KG1 (cell line): ENCODE data around the gene EEA1.

Source experiments
- DNase-seq: peaks from one replicate; lab custom pipeline; 2025; lab: John Stamatoyannopoulos, UW

Gene EEA1

DNA sequence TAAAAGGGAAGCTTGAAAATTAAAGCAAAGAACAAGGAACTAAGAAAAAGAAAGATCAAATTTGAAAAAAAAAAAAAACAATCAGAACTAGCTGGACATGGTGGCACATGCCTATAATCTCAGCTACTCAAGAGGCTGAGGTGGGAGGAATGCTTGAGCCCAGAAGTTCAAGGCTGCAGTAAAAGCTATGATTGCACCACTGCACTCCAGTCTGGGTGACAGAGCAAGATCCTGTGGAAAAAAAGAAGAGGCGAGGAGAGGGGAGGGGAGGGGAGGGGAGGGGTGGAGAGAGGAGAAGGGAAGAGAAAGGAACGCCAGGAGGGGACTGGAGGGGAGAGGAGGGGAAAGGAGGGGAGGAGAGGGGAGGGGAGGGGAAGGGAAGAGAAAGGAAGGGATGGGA is 43.0 kb downstream of the EEA1 start:
- no peak for DNase-seq

DNA sequence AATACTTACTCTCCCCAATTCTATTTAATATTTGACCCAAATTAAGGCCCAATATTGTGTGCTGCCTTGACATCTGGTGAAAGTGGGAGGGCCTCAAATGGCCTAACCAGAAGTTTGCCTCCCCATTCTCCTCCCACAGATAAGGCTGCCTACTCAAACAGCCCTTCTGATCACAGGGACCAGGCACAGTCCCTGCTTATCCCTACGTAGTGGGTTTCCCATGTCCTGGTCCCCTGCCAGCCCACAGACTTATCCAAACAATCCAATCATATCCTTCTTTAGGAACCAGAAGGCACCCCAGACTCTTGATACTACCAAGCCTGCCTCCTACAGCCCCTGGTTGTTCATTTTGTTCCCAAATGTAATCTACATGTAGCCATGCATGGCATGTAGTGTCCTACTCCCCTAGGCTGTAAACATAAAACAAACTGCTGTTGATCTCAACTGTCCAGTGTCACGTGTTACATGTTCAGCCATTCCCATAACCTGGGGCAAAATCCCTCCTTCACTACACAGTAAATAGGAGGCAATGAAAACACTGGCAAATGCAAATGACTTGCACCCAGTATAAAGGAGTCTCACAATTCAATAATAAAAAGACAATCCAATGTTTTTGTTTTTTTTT is 49.3 kb downstream of the EEA1 start:
- no peak for DNase-seq

DNA sequence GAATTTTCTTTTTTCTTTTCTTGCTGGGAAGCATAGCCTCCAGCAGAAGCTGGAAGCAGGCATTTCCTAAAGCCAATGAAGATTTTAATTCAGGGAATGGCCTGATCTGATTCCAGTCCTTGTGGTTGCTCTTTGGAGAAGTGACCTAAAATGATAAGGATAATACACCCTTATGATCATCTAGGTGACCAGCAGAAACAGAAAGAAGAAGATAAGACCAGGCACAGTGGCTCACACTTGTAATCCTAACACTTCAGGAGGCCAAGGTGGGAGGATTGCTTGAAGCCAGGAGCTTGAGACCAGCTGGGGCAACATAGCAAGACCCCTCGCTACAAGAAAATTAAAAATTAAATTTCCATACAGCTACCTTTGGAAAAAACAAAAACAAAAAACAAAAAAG is 51.2 kb downstream of the EEA1 start:
- no peak for DNase-seq

DNA sequence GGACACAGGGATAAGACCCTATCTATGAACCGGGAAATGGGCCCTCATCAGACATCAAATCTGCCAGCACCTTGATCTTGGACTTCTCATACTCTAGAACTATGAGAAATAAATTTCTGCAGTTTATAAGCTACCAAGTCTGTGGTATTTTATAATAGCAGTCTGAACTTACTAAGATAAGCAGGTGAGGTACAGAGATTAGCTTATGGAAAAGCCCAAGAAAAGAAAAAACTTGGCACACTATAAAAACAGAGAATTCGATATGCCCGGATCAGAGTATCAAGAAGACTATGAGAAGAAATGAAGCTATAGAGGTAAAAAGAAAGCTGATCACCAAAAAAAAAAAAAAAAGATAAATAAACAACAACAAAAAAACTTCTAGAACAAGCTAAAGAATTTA is 52.6 kb downstream of the EEA1 start:
- no peak for DNase-seq

DNA sequence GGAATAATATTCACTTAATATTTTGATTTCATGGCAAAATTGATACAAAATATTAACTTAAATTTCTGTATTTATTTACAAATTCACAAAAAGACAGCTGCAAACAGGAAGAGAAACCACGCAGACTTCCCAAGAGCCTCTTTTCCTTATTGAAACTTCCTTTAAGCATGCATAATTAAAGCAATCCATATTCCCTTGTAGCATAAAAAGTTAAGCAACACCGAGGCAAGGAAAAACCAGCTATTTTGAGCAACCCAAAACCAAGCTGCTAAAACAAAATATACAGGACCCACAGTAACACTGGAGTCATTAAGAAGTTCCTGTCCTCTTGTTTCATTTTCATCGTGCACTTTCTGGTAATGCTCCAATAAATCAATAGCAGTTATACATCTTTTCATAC is 58.0 kb downstream of the EEA1 start:
- DNase-seq = no peak

DNA sequence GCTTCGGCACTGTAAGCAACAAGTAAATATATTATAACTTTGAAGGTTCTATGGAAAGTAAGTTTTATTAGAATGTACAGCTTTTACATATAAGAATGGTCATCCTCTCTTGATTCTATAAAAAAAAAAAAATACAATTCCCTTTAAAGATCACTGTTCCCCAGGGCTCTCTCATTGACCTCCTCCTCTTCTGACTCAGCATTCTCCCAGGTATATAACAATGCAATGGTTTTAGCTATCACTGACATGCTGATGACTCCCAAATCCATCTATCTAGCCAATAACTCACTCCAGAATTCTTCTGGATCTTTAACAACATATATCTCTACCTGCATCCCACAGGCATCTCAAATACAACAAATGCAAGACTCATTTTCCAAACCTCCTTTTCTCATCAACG is 62.7 kb downstream of the EEA1 start:
- DNase-seq = no peak

DNA sequence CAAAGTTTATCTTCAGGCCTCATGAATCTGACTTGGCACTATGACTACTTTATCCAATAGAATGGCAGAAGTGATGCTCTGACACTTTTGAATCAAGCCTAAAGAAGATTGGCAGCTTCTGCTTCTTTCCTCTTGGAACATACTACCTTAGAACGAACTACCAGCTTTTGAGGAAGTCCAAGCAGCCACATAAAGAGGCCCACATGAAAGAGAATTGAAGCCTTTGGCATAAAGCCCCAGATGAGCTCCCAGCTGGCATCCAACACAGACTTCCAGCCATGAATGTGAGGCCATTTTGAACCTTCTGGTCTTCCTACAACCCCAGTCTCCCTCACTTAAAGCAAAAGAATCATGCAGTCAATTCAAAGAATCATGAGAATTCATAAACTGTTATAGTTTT is 65.8 kb downstream of the EEA1 start:
- no peak for DNase-seq

DNA sequence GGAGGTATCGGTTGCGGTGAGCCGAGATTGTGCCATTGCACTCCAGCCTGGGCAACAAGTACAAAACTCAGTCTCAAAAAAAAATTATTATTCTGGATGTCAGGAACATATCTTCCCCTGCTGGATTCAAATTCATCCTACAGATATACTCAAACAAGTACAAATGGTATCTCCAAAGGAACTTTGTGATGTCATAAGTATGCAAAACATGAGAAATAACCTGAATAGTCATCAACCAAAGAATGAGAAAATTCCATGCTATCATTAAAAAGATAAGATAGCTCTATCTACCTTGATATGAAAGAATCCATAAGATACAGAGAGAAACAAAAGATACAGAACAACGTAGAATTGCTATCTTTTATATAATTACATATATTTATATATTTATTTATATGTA is 67.7 kb downstream of the EEA1 start:
- no peak for DNase-seq

DNA sequence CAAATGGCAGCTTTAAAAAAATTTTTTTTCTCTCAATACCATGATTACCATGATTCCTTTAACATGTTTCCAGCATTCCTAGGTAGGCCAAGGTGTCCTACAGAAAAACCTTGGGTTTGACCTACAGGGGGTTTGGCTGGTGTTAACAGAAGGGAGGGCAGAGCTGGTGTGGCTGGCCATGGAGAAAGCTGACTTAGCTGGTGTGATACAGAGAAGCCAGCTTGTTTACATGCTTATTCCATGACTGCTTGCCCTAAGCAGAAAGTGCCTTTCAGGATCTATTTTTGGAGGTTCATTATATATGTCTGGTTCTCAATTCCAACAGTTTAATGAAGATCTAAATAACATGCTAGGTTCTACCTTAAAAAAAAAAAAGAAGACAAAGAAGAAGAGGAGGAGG is 68.6 kb downstream of the EEA1 start:
- no peak for DNase-seq

DNA sequence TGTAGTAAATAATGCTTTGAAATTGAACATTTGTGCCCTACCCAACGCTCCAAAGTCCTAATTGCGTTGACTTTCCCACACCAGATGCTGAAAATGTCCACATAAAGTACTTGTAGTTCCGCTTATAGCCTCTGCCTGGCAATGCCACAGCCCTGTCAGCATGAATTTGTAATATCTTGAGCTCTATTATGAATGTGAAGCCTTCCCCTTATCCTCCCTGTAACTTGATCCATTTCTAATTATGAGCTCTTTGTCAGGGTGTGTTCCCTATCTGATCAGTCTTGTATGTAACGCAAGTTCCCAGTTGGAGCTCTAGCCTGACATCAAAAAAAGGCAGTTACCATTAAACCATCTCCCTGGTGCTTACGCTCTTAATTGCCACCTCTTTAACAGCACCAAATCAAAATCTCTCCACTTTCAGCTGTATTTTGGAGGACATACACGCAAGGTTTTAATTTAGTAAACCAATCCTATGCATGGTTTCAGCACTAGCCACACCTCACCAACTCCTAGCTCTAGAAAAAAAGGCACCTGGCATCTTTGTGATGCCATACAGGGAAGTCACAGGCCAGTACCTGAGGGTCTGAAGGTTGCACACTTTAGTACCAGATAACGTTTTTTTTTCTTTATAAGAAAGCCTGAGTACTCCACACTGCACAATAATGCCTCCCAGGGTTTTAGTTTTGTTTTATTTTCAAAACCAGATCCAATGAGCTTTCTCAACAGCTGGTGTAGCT is 69.3 kb downstream of the EEA1 start:
- DNase-seq = no peak

DNA sequence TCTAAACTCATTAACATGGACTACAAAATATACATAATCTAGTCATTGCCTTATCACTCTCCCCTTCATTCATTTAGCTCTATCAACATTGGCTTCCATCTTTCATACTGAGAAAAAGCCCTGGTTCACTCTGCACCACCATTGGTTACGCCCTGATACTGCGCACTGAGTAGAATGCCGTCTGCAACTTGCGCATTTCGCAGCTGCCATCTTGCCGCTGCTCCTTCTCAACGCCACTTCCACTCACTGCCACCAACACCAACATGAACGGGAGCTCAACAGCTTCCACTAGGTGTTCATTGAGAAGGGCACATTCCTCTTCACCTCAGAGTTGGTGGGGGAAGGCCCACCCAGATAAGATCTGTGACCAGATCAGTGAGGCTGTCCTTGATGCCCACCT is 71.3 kb downstream of the EEA1 start:
- DNase-seq = no peak

DNA sequence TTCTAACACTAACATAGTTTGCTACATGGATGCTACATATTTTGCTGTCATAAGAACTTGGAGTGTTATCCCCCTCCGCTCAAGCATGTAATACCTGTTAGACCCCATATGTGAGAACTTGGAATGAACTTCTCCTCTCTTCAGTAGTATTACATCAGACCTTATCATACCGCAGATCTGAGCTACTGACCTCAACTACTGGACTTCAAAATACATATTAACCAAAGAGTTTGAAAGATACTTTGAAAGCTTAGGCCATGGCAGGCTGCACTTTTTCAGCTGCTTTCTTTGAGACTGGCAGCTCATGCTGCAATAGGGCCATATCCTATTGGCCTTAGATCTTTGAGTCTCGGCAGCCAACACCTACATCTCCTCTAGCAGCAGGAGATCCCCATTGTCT is 74.8 kb downstream of the EEA1 start:
- no peak for DNase-seq

DNA sequence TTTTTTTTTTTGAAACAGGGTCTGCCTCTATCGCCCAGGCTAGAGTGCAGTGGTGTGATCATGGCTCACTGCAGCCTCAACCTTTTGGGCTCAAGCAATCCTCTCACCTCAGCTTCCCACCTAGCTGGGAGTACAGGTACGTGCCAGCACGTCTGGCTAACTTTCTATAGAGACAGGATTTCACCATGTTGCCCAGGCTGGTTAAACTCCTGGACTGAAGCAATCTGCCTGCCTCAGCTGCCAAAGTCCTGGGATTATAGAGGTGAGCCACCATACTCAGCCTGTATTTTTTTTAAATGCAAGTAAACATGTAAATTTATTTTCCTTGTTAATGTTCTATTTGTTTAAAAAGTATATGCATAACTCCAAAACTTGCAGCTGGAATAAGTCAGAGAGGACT is 80.4 kb downstream of the EEA1 start:
- no peak for DNase-seq

DNA sequence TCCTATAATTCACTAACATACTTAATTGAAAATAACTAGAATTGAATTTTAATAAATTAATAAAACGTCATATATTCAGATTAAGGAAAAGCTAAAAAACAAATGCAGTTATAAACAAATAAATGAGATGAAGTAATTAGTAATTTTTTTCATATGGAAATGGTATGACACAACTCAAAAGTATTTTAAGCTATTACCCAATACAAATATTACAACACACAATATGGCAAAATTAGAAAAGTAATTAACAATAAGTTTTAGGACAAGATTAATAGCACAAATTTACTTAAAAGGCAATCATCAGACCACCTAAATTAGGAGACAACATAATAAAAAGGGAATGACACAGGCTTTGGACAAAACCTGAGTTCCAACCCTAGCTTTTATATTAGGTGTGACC is 81.7 kb downstream of the EEA1 start:
- no peak for DNase-seq

DNA sequence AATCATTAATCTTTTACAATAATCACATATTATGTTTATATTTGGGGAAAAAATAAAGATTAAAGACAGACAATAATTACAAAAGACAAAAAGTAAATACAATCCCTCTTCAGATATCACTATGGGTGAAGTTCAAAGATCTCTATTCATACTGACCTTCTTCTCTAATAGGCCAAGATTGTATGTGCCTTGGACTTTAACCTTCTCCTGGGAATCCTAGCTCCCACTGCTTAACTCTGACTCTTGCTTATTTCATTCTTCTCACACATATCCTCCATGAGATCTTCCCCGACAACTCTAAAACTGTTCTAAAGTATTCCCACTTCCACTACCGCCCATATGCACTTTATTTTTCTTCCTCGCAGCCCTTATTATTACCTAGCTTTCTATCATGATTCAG is 83.8 kb downstream of the EEA1 start:
- no peak for DNase-seq

DNA sequence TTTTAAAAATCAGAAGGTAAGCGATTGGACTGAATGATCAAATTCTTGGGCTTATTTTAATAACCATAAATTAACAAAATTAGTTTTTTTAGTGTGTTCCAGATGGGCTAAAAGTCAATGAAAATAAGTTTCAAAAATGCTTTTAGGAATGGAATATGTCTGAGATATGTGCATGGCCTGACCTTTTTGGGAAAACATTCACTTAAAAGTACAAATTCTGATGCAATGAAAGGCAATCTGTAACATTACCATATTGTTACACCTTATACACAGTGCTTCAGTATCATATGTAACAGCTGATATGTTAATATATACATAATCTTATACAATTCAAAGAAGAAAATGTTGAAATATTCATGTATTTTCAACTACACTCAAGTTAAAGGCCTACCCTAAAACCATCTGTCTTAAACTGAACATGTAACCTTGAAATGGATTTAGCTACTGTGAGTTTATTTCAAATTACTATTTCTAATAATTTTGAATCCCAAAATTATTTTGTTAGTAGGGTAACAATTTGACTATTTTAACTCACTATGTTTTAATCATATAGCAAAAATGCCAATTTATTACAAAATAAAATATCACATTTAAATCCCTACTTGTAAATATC is 84.8 kb downstream of the EEA1 start:
- DNase-seq = no peak

DNA sequence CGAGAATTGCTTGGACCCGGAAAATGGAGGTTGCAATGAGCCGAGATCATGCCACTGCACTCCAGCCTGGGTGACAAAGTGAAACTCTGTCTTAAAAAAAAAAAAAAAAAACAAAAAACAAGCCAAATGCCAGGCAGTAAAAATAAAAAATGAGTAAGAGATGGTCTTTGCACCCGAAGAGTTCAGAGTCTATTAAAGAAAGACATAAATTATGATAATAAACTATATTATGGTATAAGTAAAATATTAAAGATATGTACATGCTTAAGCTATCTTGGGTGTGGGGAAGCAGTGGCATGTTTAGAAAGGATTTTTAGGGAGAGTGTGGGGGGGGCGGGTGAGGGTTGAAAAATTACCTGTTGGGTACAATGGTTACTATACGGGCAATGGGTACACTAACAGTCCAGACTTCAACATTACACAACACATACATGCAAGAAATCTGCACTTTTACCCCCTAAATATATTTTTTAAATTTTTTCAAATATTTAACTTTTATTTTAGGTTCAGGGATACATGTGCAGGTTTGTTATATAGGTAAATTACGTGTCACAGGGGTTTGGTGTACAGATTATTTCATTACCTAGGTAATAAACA is 99.3 kb downstream of the EEA1 start:
- no peak for DNase-seq

DNA sequence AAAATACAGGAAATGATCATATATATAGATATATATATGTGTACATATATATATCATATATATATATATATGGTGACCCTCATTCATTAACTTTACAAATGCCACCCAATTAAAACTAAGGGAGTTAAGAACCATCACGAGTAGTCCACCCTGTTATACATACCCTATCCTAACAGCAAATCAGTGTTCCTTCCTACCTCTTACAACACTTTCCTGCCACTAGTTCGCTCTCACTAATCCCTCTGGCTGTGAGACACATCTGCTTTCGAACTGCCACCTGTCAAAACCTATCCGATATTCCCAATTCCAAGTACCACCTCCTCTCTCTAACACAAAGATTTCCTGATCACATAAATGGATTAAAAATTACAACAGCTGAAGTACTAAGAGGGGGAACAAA is 100.5 kb downstream of the EEA1 start:
- DNase-seq = no peak

DNA sequence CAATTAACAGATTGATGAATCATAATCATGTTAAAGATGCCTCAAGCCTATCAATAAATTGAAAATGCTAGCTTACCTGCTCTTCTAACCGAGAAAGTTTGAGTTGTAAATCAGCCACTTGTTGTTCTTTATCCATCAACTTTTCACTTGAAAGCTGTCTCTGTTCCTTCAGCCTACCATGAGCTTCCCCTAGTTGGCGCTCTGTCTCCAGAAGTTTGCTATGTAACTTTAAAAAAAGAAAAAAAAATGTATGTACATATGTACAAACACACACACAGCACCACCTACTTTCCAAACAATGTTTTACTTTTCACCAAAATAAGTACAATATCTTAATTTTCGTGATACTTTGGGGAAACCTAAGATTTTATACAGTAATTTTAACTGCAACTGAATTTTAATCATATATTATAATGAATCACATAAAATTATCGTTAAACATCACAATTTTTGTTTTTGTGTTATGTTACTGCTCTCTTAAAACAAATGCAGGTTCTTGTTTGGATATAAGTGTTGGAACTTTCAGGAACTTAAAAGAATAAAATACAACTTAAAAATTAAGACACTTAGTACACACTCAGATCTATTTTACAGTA is 101.2 kb downstream of the EEA1 start:
- no peak for DNase-seq

DNA sequence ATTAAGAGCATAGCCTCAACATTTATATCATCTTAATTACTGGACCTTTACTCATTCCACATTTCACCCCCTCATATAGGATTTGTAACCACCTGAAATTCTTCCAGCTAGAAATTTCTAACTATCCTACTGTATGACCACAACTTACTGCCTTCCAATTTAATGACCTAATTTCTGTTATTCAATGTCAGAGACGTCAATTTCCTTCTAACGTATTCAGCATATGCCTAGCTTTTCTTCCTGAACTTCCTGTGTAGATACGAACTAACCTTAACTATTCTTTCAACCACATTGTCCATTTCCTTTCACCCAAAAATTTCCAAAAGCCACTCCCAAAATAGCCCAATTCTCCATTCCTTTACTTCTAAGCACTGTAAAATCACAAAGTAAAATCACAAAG is 108.0 kb downstream of the EEA1 start:
- DNase-seq = no peak

DNA sequence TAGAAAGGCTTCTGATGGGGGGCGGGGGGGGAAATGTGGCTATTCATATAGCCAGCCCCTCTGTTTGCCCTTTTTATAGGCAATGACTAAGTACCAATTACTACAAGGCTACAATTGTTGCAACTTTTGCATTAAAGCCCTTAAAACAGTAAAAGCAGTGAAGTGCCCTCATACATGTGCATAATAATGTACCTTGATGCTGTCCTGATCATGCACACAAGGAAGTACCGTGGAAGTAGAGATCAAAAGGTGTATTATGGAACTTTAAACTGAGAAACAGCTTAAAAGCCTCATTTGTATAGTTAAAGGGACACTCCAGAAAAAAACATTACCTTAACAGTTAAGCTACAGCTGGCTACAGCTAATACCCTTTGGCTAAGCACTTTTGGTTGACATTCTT is 114.5 kb downstream of the EEA1 start:
- DNase-seq = no peak

DNA sequence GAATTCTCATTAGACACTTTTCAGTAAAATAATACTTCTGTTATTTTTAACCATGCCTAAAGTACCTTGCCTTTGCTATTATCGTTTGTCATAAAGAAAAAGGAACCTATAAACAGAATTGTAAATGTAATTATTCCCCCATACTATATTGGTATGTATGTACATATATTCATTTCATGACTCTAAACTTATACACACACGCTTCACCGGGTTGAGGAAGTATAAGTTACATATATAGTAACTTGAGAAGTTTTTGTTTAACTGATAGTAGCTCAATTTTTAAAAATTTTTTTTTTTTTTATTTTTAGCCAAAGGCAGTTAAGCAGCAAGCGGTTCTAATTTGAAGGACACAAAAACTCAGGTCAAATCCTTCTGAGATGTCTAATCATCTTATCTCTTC is 118.7 kb downstream of the EEA1 start:
- no peak for DNase-seq

DNA sequence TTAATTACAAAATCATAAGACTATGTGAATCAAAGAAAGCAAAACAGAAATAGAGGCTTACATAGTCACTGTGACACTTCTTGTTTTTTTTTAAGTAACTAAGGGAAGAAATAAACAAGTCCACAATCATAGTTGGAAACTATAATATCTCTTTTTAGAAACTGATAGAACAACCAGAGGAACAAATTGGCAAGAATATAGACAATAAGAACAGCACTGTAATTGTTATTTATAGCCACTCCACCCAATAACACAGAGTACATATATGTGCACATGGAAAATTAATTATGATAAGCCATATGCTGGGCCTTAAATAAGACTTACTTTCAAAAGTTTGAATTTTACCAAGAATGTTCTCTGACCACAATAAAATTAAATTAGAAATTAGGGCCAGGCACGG is 125.2 kb downstream of the EEA1 start:
- DNase-seq = no peak
